ENCODE data around the gene PCK2.

DNA sequence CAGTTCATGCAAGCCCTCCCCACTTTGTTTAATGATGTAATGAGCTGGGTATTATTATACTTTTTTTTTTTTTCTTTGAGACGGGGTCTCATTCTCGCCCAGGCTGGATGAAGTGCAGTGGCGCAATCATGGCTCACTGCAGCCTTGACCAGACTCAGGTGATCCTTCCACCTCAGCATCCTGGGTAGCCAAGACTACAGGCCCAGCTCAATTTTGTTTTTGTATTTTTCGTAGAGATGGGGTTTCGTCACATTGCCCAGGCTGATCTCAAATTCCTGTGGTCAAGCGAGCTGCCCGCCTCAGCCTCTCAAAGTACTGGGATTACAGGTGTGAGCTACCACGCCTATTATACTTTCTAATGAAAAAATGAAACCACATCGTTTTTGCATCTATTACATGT is 15.9 kb downstream of the PCK2 start:
- no peak for TF ChIP-seq POLR2A (IDR thresholded peaks at IDR 0.05; ENCODE audit: low read length)
- TF ChIP-seq, protein P1, sequence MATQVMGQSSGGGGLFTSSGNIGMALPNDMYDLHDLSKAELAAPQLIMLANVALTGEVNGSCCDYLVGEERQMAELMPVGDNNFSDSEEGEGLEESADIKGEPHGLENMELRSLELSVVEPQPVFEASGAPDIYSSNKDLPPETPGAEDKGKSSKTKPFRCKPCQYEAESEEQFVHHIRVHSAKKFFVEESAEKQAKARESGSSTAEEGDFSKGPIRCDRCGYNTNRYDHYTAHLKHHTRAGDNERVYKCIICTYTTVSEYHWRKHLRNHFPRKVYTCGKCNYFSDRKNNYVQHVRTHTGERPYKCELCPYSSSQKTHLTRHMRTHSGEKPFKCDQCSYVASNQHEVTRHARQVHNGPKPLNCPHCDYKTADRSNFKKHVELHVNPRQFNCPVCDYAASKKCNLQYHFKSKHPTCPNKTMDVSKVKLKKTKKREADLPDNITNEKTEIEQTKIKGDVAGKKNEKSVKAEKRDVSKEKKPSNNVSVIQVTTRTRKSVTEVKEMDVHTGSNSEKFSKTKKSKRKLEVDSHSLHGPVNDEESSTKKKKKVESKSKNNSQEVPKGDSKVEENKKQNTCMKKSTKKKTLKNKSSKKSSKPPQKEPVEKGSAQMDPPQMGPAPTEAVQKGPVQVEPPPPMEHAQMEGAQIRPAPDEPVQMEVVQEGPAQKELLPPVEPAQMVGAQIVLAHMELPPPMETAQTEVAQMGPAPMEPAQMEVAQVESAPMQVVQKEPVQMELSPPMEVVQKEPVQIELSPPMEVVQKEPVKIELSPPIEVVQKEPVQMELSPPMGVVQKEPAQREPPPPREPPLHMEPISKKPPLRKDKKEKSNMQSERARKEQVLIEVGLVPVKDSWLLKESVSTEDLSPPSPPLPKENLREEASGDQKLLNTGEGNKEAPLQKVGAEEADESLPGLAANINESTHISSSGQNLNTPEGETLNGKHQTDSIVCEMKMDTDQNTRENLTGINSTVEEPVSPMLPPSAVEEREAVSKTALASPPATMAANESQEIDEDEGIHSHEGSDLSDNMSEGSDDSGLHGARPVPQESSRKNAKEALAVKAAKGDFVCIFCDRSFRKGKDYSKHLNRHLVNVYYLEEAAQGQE (IDR thresholded peaks at IDR 0.05) = no peak
- no peak for TF ChIP-seq JUN (IDR thresholded peaks at IDR 0.05)
- TF ChIP-seq, protein P2, sequence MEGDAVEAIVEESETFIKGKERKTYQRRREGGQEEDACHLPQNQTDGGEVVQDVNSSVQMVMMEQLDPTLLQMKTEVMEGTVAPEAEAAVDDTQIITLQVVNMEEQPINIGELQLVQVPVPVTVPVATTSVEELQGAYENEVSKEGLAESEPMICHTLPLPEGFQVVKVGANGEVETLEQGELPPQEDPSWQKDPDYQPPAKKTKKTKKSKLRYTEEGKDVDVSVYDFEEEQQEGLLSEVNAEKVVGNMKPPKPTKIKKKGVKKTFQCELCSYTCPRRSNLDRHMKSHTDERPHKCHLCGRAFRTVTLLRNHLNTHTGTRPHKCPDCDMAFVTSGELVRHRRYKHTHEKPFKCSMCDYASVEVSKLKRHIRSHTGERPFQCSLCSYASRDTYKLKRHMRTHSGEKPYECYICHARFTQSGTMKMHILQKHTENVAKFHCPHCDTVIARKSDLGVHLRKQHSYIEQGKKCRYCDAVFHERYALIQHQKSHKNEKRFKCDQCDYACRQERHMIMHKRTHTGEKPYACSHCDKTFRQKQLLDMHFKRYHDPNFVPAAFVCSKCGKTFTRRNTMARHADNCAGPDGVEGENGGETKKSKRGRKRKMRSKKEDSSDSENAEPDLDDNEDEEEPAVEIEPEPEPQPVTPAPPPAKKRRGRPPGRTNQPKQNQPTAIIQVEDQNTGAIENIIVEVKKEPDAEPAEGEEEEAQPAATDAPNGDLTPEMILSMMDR (IDR thresholded peaks at IDR 0.05) = no peak
- no peak for TF ChIP-seq RFX5 (IDR thresholded peaks at IDR 0.05)
- TF ChIP-seq ZFP36 (IDR thresholded peaks at IDR 0.05; ENCODE audit: borderline replicate concordance, partially characterized antibody) = no peak
- TF ChIP-seq FOSL2 (IDR thresholded peaks at IDR 0.05) = no peak
- no peak for TF ChIP-seq FOSL2 (CRISPR knock-in tag; IDR thresholded peaks at IDR 0.05)
- TF ChIP-seq NFE2L2 (conservative IDR thresholded peaks at IDR 0.05; ENCODE audit: low read length) = no peak

All from A549 (cell line).